RWPE2 (cell line): ENCODE measurements around the gene MPHOSPH9.

Experiments used
- ATAC-seq: fragments of 200-7000 bp; cut with Tn5 transposase; 3 replicates; pipeline ENCODE4 v1.9.1; 2021; ENCODE audit warnings: low read depth
- DNase-seq: peaks from one replicate; pipeline ENCODE4 v3.0.0-alpha.2; 2020; ENCODE audit warnings: low spot score
- H3K27ac ChIP-seq: fragments of 450-650 bp; 2 replicates; pipeline ENCODE4 v1.5.1; 2017; ENCODE audit warnings: mild to moderate bottlenecking; ENCODE audit not compliant: poor library complexity, severe bottlenecking
- H3K27me3 ChIP-seq: fragments of 250-450 bp; sonication (Bioruptor Pico); 2 replicates; pipeline ENCODE4 v1.5.1; 2021; ENCODE audit warnings: mild to moderate bottlenecking, moderate library complexity; ENCODE audit not compliant: insufficient read depth, poor library complexity, severe bottlenecking
- H3K36me3 ChIP-seq: fragments of 250-450 bp; sonication (Bioruptor Pico); 2 replicates; pipeline ENCODE4 v1.5.1; 2020; ENCODE audit warnings: low read depth, mild to moderate bottlenecking, moderate library complexity
- H3K4me1 ChIP-seq: fragments of 250-450 bp; sonication (Bioruptor Pico); 2 replicates; pipeline ENCODE4 v1.5.1; 2021; ENCODE audit warnings: mild to moderate bottlenecking, moderate library complexity; ENCODE audit not compliant: insufficient read depth, poor library complexity, severe bottlenecking
- H3K4me3 ChIP-seq: fragments of 250-450 bp; sonication (Bioruptor Pico); 2 replicates; pipeline ENCODE4 v1.5.1; 2021; ENCODE audit warnings: mild to moderate bottlenecking, moderate library complexity; ENCODE audit not compliant: severe bottlenecking
- H3K9me3 ChIP-seq: fragments of 250-450 bp; sonication (Bioruptor Pico); 2 replicates; pipeline ENCODE4 v1.5.1; 2021; ENCODE audit warnings: mild to moderate bottlenecking, moderate library complexity; ENCODE audit not compliant: severe bottlenecking
- CTCF ChIP-seq: fragments of 450-650 bp; IDR thresholded peaks from one replicate; pipeline ENCODE4 v1.5.1; 2017; ENCODE audit warnings: mild to moderate bottlenecking, moderate library complexity; ENCODE audit not compliant: poor library complexity, severe bottlenecking

The MPHOSPH9 gene

GRCh38 chr12:123119808-123120207, 113.1 kb downstream of the MPHOSPH9 start:
- Histone ChIP-seq H3K27ac (no peak overlapping the region), H3K27me3 (no peaks in the 10 kb centered on the region), H3K36me3 (no peaks in the 10 kb centered on the region), H3K4me3 (no peak overlapping the region), H3K9me3 (no peaks in the 10 kb centered on the region), H3K4me1 (peaks cover 8% of the 10 kb centered on the region)
- no peak for TF ChIP-seq CTCF
- DNase-seq, result no peak
- no peak for ATAC-seq

- no peak for ATAC-seq
- Histone ChIP-seq H3K4me1 (peaks cover 8% of the 10 kb centered on the region), H3K27ac (no peak overlapping the region), H3K4me3 (no peak overlapping the region), H3K9me3 (no peaks in the 10 kb centered on the region), H3K36me3 (no peaks in the 10 kb centered on the region), H3K27me3 (no peaks in the 10 kb centered on the region)
- no peak for DNase-seq
- TF ChIP-seq CTCF, result no peak
Measured at GRCh38 chr12:123118497-123118896, 114.4 kb downstream of the MPHOSPH9 start.

GRCh38 chr12:123115409-123116121, 117.4 kb downstream of the MPHOSPH9 start:
- no peak overlapping the region for H3K4me3 ChIP-seq
- DNase-seq (no peak), ATAC-seq (peak; percentile 66)
- peaks cover 8% of the 10 kb centered on the region for H3K4me1 ChIP-seq
- no peak for TF ChIP-seq CTCF
- no peaks in the 10 kb centered on the region for H3K27me3 ChIP-seq
- H3K36me3 ChIP-seq, result no peaks in the 10 kb centered on the region
- H3K9me3 ChIP-seq, result no peaks in the 10 kb centered on the region
- no peak overlapping the region for H3K27ac ChIP-seq

- Histone ChIP-seq H3K27ac (no peak overlapping the region), H3K4me1 (peaks cover 8% of the 10 kb centered on the region), H3K27me3 (no peaks in the 10 kb centered on the region), H3K4me3 (no peak overlapping the region), H3K36me3 (no peaks in the 10 kb centered on the region), H3K9me3 (no peaks in the 10 kb centered on the region)
- ATAC-seq (no peak), DNase-seq (no peak)
- TF ChIP-seq CTCF, result no peak
Measured at GRCh38 chr12:123114304-123115083, 118.4 kb downstream of the MPHOSPH9 start.

DNA sequence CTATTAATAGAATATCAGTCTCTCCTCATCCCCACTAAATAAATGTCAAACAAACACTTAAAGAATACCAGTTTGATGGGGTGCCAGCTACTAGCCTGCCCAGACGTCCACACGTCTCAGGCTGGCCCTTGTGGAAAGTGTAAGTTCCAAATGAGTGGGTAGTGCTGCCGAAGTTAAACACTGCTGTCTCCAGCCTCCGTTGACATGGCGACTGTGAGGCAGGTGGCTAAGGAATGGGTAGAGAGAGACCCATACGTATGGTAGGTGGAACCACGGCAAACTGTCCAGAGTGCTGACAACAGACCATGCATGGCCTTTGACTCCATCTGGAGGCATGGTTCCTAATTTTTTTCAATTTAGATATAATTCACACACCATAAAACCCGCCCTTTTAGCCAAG, 119.9 kb downstream of the MPHOSPH9 start:
- no peak for ATAC-seq
- DNase-seq, result no peak
- Histone ChIP-seq H3K27ac (no peak overlapping the region), H3K27me3 (no peaks in the 10 kb centered on the region), H3K36me3 (no peaks in the 10 kb centered on the region), H3K4me1 (peaks cover 8% of the 10 kb centered on the region), H3K4me3 (no peak overlapping the region), H3K9me3 (no peaks in the 10 kb centered on the region)
- no peak for TF ChIP-seq CTCF
